Amygdala (tissue), 56 donors: ENCODE data around the gene PTH1R.
A peak's percentile ranks its signal among the peaks of the same experiment; 100 is the strongest.

Experiments
- DNase-seq, 56 donors: peaks; one replicate each; lab custom pipeline; 2025; lab: John Stamatoyannopoulos, UW

PTH1R gene

DNA sequence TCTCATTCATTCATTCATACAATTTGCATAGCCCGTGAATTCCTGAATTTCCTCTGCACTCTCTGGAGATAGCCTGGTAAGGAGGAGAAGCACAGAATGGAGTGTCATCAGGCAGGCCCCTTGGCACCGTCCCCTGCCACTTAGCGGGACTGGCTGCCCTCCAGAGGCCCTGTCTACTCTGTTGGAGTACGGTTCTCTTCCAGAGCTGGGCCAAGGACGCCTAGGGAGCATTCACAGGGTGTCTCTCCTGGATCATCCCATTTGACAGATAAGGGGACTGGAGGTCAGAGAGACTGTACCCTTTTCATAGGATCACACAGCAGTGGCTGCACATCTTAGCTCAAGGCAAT, 48.0 kb downstream of the PTH1R start:
- no peak for DNase-seq

GRCh38 chr3:46926039-46926438, 48.5 kb downstream of the PTH1R start:
- DNase-seq, result no peak

GRCh38 chr3:46926447-46926846, 48.9 kb downstream of the PTH1R start:
- no peak for DNase-seq

- DNase-seq, result no peak
Observed at GRCh38 chr3:46926871-46927717, 49.6 kb downstream of the PTH1R start.

DNA sequence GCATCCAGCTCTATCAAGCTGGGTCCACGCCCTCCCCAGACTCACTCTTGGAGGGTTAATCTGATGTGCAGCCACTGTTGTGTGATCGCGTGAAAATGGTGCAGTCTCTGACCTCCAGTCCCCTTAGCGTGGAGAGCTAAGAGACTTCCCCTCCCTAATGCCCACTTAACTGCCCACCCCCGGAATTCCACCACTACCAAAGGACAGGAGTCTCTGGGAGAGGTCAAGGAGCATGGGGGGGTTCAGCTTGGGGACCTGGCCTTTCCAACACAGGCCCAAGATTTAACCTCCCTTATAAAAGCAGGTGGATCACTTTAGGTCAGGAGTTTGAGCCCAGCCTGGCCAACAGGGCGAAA, 50.2 kb downstream of the PTH1R start:
- DNase-seq, result no peak

GRCh38 chr3:46928282-46928681, 50.8 kb downstream of the PTH1R start:
- DNase-seq, result no peak

DNA sequence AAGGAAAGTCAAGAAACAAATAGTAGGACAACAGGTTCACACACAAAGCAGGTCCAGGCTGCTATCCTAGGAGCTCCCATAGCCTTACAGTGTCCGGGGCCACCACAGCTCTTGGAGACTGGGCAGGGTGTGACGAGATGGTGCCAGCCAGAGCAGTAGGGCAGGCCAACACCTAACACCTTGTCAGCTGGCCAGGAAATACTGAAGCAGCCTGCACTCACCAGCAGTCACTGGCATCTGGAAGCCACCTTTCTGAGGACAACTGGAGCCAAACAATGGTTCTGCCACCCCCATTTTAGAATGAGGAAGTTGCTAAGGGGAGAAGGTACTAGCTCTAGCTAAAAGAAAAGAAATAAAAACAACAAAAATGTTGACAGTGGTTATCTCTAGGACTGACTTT, 51.8 kb downstream of the PTH1R start:
- no peak for DNase-seq

- no peak for DNase-seq
Observed at GRCh38 chr3:46930166-46930944, 52.8 kb downstream of the PTH1R start.

DNA sequence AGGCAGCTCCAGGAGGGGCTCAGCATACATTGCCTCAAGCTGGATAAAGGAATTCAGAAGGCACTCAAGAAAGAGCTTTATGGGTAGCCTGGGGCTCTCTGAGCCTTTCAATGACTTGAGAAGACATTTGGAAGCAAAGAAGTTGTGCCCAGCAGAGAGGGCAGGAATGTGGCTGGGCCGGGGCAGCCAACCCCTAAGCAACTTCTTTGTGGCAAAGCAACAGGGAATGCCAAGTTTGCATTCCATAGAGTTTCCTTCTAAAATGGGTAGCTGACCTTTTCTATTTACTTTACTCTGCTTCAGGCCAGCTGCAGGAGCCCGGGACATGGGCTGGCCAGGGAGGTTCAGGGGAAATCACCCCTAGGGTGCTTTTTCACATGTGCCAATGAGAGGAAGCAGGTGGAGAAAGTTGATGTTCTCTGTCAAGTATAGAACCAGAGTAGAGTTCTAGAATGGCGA, 53.5 kb downstream of the PTH1R start:
- no peak for DNase-seq

DNA sequence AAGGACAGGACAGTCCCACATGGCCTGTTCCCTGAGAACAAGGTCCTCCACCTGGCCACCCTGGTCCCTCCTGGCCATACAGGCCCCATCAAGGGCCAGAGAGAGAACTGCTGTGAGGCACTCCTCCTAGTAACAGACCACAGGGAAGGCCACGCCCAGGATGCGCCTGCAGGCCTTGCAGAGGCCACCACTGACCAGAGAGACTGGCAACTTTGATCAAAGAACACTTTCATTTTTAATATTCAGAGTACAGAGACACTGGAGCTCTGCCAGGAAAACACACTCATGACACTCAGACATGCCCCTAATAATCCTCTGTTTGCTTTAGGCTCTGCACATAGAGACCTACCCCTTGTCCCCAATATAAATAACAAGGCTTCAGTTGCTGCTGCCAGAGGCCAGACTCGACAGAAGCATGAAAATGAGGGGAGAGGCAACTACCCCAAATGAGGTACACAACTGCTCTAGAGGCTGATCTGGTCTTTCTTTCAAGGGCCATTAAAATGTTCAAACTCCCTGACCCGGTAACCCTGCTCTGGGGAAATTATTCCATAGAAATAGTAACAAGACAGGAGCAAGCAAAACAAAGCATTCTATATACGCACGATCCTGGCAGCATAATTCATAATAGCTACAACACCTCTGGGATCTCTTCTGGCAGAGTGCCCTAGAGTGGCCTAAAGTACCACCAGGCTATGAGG, 54.3 kb downstream of the PTH1R start:
- DNase-seq, result peak in 1 of 56 donors; percentile 66

DNA sequence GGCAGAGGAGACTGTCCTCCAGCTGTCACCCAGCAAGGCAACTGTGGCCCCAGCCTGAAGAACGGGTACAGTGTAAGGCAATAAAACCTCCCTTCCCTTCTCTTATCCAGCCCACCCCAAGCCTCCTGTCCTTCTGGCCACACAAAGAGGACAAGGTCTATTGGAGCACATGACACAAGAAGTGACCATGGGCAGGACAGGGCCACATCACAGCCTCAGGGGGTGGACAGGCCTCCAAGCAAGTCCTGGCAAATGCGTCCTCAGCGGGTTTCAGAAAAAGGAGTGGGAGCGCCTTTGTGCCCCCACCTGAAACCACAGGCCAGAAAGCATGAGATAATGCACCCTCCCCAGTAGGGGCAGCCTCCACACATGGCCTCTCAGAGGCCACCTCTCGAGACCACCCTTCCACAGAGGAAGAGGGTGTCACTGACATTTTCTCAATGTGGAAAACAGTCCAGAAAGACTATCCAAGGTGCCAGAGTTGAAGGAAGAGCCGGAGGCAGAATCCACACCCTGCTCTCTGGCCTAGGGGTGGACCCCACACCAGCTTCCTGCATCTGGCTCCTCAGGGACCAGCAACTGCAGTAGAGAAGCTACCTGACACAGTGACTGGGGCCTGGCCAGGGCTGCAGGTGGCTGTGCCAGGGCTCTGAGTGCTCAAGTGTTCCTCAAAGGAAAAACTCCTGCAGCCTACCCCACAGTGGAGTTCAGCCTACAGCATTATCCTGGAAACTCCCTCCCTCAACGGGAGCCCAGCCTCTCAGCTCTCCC, 55.1 kb downstream of the PTH1R start:
- DNase-seq, result no peak

GRCh38 chr3:46933261-46933660, 55.7 kb downstream of the PTH1R start:
- no peak for DNase-seq

DNA sequence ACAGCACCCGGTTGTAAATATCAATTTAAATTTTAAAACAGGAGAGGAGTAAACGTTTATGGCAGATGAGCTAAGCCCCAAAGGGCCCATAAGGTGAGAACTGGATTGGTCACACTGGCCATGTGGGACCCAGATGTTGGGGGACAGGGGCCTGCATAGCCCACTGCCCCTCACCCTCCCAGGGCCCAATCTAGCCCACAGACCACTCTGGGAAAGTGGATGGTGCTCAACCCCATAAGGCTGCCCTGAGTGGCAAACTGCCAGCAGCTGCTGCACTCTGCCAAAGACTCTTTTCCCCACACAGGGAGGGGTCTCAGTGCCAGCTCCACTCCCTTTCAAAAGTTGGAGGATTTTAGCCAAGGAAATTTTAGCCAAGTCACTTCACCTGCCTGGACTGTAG, 56.6 kb downstream of the PTH1R start:
- DNase-seq, result peak in 6 of 56 donors; percentile 14 to 47 (median 26)

DNA sequence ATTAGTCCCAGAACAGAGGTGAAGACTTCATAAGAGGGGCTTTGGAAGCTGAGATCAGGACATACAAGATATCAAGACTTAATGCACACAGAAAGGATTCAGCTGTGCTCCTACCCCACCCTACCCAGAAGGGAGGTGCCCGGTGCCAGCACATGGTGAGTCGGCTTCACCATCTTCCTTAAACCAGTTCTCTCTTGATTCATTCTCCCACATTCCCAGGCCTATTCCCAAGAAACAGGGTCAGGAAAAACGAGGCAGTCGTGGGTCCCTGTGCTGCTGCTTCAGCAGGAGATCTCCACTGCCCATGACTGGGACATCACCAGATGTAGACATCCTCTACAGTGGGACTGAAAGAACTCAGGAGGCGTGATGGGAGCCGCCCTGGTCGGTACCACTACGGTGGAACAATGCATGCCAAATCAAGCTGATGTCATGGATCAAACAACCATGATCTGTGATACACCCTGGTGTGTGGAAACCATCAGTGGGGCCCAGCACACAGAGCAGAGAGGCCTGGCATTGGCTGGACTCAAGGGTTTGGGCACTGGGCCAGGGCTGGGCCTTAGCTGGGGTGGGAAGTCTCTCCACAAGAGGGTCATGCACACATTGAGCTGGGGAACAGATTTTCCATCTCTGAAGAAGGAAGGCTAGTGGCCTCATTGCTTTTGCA, 57.1 kb downstream of the PTH1R start:
- peak in 3 of 56 donors; percentile 23 to 56 (median 25) for DNase-seq

GRCh38 chr3:46935168-46935858, 57.8 kb downstream of the PTH1R start:
- DNase-seq, result peak in 7 of 56 donors; percentile 11 to 63 (median 21)

GRCh38 chr3:46935989-46936558, 58.6 kb downstream of the PTH1R start:
- DNase-seq, result no peak

GRCh38 chr3:46936733-46937250, 59.3 kb downstream of the PTH1R start:
- DNase-seq, result no peak

GRCh38 chr3:46938118-46938517, 60.6 kb downstream of the PTH1R start:
- no peak for DNase-seq
